Activated naive CD4-positive, alpha-beta T cell treated with anti-CD3 and anti-CD28 coated beads, Interleukin-2, amount 10 ng/mL, durations not matched to agents 7 days and 5 days (primary cell): ENCODE results near the gene GRHL3.
"Not testable (repeated sequence)": the region's sequence is repeated elsewhere in the genome, so short reads cannot be mapped to it uniquely, and the experiment has no call there.

Experiments used
- CTCF ChIA-PET: fragments of 350-600 bp; sonication (Branson Sonifier 250); formaldehyde crosslinking; loops from one replicate; lab custom pipeline; 2021; ENCODE audit warnings: antibody characterized with exemption; lab: Charles Lee
- DNase-seq: peaks from one replicate; pipeline ENCODE4 v3.0.0-alpha.2; 2020
- H3K27ac Mint-ChIP-seq: one replicate; pipeline ENCODE4 v1.8.0; 2021; ENCODE audit warnings: mild to moderate bottlenecking, moderate library complexity, mixed read lengths
- H3K27me3 Mint-ChIP-seq: one replicate; pipeline ENCODE4 v1.8.0; 2021; ENCODE audit warnings: mild to moderate bottlenecking, mixed read lengths
- H3K36me3 Mint-ChIP-seq: one replicate; pipeline ENCODE4 v1.8.0; 2021; ENCODE audit warnings: mixed read lengths
- H3K4me1 Mint-ChIP-seq: one replicate; pipeline ENCODE4 v1.8.0; 2021; ENCODE audit warnings: mixed read lengths
- H3K4me3 Mint-ChIP-seq: one replicate; pipeline ENCODE4 v1.8.0; 2021; ENCODE audit warnings: mild to moderate bottlenecking, moderate library complexity, mixed read lengths
- H3K9me3 Mint-ChIP-seq: one replicate; pipeline ENCODE4 v1.8.0; 2021; ENCODE audit warnings: mixed read lengths

Gene GRHL3

DNA sequence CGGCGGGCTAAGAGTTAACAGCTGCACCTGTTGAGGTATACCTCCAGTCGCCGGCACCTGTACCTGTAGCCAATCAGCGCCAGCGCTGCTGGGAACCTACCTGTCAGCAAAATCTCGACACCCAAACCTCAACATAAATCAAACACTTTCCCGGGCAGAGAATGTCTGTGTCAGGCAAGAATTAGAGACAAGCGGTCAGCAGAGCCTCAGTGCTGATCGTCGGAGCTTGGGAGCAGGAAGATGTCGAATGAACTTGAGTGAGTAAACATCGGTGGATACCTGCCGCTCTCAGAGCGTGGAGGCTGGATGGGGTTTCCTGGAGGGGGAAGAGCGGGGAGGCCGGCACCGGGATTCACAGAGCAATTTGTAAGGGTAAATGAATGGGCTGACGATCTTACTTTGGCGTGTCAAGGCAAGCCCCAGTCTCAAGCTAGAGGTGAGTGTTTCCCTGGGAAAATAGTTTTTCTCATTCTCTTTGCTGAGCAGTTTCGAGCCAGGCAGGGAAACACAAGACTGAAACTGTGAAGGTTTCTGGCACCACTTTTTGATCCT lies at the start of gene GRHL3:
Gene GRHL3, plus strand, starts transcription at position 46 of the 552 bp plus-strand sequence. Its CDS starts 195 bp downstream, at position 241.
- Mint-ChIP-seq H3K27ac (no peak within 1 kb of the TSS), H3K4me3 (no peak within 1 kb of the TSS), H3K36me3 (no peaks in the 10 kb centered on the region), H3K9me3 (no peaks in the 10 kb centered on the region), H3K4me1 (peaks cover 48% of the 10 kb centered on the region), H3K27me3 (peaks cover 97% of the 10 kb centered on the region)
- no peak for DNase-seq
- CTCF ChIA-PET = interaction anchor here (0.6 to 1.7 kb wide), 5 partner anchors 29 to 74 kb away, joined by 3 to 6 read pairs (median 3); no protein-coding TSS in a partner anchor

- not testable (repeated sequence) for H3K36me3 Mint-ChIP-seq
- peaks cover 49% of the 10 kb centered on the region for H3K27me3 Mint-ChIP-seq
Measured at GRCh38 chr1:24274203-24275103, 44.7 kb upstream of the GRHL3 start.

GRCh38 chr1:24275104-24275410 lies 44.1 kb upstream of the GRHL3 start:
- Mint-ChIP-seq H3K4me1 (peaks cover 14% of the 10 kb centered on the region), H3K27ac (no peak overlapping the region), H3K27me3 (peaks cover 49% of the 10 kb centered on the region), H3K4me3 (no peak overlapping the region), H3K36me3 (peaks cover 1% of the 10 kb centered on the region), H3K9me3 (peaks cover 10% of the 10 kb centered on the region)
- CTCF ChIA-PET = interaction anchor here (1.3 kb wide), 1 partner anchor 76 kb away, joined by 3 read pairs; no protein-coding TSS in a partner anchor
- DNase-seq = no peak

More at GRCh38 chr1:24274203-24275103, 44.7 kb upstream of the GRHL3 start:
- Mint-ChIP-seq H3K9me3 (peaks cover 10% of the 10 kb centered on the region), H3K4me1 (peaks cover 14% of the 10 kb centered on the region)
- H3K27ac Mint-ChIP-seq, CTCF ChIA-PET, H3K4me3 Mint-ChIP-seq, DNase-seq: not testable (repeated sequence)

GRCh38 chr1:24275510-24275909 lies 43.6 kb upstream of the GRHL3 start:
- H3K27me3 Mint-ChIP-seq = peaks cover 49% of the 10 kb centered on the region
- H3K36me3 Mint-ChIP-seq = peaks cover 1% of the 10 kb centered on the region
- no peak overlapping the region for H3K4me3 Mint-ChIP-seq
- peaks cover 14% of the 10 kb centered on the region for H3K4me1 Mint-ChIP-seq
- CTCF ChIA-PET = interaction anchor here (1.3 to 3.6 kb wide), 3 partner anchors 8 to 116 kb away, joined by 3 to 20 read pairs (median 3); no protein-coding TSS in a partner anchor
- peaks cover 10% of the 10 kb centered on the region for H3K9me3 Mint-ChIP-seq
- no peak for DNase-seq
- no peak overlapping the region for H3K27ac Mint-ChIP-seq

DNA sequence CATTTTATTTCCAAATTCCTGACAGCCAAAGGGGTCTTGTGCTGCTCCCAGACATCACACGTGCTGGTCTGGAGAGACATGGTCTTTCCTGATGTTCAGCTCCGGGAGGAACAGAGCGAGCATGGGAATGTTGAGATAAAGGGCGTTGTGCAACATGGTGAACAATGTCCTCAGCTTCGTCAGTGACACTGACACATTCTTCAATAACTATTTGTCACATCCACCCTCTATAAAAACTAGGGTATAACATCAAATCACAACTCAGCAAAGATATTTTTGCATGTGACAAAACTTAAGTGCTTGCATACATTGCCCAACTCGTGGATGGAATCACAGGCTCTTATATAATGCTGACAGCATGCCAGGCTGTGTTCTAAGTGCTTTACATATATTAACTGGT lies 42.4 kb upstream of the GRHL3 start:
- Mint-ChIP-seq H3K9me3 (peaks cover 7% of the 10 kb centered on the region), H3K4me3 (no peak overlapping the region), H3K27ac (no peak overlapping the region), H3K36me3 (peaks cover 1% of the 10 kb centered on the region), H3K4me1 (peaks cover 14% of the 10 kb centered on the region), H3K27me3 (peaks cover 49% of the 10 kb centered on the region)
- CTCF ChIA-PET = interaction anchor here (1.4 to 3.6 kb wide), 4 partner anchors 10 to 115 kb away, joined by 3 to 20 read pairs (median 8); no protein-coding TSS in a partner anchor
- DNase-seq = no peak

DNA sequence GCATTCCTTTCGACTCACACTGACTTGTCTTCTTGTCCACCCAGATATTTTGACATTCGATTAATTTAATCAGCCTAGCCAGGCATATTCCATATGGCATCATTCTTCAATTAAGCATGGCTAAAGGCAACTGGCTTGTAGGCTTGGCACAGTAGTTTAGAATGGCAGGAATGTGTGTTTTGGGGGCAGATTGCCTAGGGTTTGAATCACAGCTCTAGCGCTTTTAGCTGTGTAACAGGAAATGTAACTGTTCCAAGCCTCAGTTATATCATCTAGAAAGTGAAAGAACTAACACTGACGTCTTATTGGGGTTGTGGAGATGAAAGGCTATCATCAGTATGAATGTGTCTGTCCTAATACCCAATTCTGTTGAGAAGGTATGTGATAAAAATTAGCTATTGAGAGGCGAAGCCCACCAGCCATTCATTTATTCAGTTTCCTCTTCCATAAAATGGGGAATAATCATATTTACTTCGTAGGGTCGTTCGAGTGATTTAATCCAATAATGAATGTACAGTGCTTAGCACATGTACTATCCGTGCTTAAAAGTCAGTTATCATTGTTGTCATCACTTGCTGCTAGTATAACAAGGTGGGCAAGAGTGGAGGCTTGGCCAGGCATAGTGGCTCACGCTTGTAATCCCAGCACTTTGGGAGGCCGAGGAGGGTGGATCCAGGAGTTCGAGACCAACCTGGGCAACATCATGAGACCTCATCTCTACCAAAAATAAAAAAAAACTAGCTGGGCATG lies 41.6 kb upstream of the GRHL3 start:
- Mint-ChIP-seq H3K27me3 (peaks cover 46% of the 10 kb centered on the region), H3K27ac (no peak overlapping the region), H3K36me3 (peaks cover 1% of the 10 kb centered on the region), H3K9me3 (peaks cover 5% of the 10 kb centered on the region), H3K4me3 (no peak overlapping the region), H3K4me1 (peaks cover 14% of the 10 kb centered on the region)
- CTCF ChIA-PET = interaction anchor here (1.0 to 3.6 kb wide), 5 partner anchors 14 to 127 kb away, joined by 3 to 20 read pairs (median 5); no protein-coding TSS in a partner anchor
- no peak for DNase-seq

GRCh38 chr1:24278726-24279125 lies 40.4 kb upstream of the GRHL3 start:
- Mint-ChIP-seq H3K4me3 (no peak overlapping the region), H3K9me3 (no peaks in the 10 kb centered on the region), H3K27ac (no peak overlapping the region), H3K4me1 (peaks cover 14% of the 10 kb centered on the region), H3K36me3 (no peaks in the 10 kb centered on the region), H3K27me3 (peaks cover 44% of the 10 kb centered on the region)
- DNase-seq = no peak
- CTCF ChIA-PET = interaction anchor here (1.0 to 3.6 kb wide), 3 partner anchors 77 to 113 kb away, joined by 3 to 20 read pairs (median 11); no protein-coding TSS in a partner anchor

DNA sequence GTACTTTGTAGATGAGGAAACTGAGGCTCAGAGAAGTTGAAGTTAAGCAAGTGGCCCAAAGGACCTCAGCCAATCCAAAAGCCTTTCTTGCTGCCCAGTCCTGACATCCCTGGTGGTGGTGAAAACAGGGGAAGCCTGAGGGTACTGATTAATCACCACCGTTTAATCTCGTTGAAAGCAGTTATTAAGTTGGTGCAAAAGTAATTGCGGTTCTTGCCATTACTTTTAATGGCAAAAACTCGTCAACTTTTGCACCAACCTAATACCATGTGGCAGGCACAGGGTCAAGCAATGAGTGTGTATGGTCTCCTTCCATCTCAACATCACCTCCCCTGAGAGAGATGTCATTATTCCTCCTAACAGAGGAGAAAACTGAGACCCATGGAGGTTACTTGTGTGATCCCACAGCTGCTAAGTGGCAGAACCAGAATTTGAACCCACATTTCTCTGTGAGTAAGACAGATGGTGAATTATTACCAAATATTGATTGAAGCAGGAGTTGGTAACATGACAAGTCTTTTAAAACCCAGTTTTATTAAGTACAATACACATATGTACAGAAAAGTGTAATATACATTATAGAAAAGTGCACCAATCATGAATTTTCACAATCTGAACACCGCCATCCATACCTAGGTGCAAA lies 39.4 kb upstream of the GRHL3 start:
- no peak for DNase-seq
- no peak overlapping the region for H3K4me3 Mint-ChIP-seq
- H3K27me3 Mint-ChIP-seq = peaks cover 40% of the 10 kb centered on the region
- H3K36me3 Mint-ChIP-seq = no peaks in the 10 kb centered on the region
- CTCF ChIA-PET = interaction anchor here (1.0 kb wide), 1 partner anchor 85 kb away, joined by 3 read pairs; no protein-coding TSS in a partner anchor
- H3K9me3 Mint-ChIP-seq = no peaks in the 10 kb centered on the region
- no peak overlapping the region for H3K27ac Mint-ChIP-seq
- peaks cover 14% of the 10 kb centered on the region for H3K4me1 Mint-ChIP-seq

- Mint-ChIP-seq H3K27me3 (peaks cover 31% of the 10 kb centered on the region), H3K36me3 (no peaks in the 10 kb centered on the region), H3K4me3 (no peak overlapping the region), H3K27ac (no peak overlapping the region), H3K9me3 (no peaks in the 10 kb centered on the region), H3K4me1 (peaks cover 13% of the 10 kb centered on the region)
- DNase-seq = no peak
- CTCF ChIA-PET = no interaction called here
Measured at GRCh38 chr1:24281591-24281990, 37.6 kb upstream of the GRHL3 start.

DNA sequence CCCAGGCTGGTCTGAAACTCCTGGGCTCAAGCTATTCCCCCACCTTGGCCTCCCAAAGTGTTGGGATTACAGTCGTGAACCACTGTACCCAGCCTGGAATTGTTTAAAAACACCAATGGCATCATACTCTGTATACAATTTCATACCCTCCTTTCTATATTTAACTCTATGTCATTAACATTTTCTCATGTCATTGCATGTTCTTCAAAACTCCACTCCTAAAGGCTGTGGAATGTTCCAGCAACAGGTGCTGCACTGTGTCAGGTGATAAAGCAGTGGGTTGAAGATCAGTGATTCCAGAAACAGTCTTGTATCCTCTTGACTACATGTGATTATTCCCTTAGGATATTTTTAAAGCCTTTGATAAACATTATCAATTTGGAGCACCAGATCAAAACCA lies 36.7 kb upstream of the GRHL3 start:
- no peak overlapping the region for H3K4me3 Mint-ChIP-seq
- no peaks in the 10 kb centered on the region for H3K9me3 Mint-ChIP-seq
- H3K36me3 Mint-ChIP-seq = no peaks in the 10 kb centered on the region
- H3K27me3 Mint-ChIP-seq = peaks cover 36% of the 10 kb centered on the region
- H3K27ac Mint-ChIP-seq = no peak overlapping the region
- H3K4me1 Mint-ChIP-seq = peaks cover 7% of the 10 kb centered on the region
- CTCF ChIA-PET = no interaction called here
- no peak for DNase-seq

- no peak overlapping the region for H3K27ac Mint-ChIP-seq
- CTCF ChIA-PET = interaction anchor here (1.1 kb wide), 1 partner anchor 108 kb away, joined by 3 read pairs; no protein-coding TSS in a partner anchor
- no peaks in the 10 kb centered on the region for H3K36me3 Mint-ChIP-seq
- H3K4me3 Mint-ChIP-seq = no peak overlapping the region
- H3K9me3 Mint-ChIP-seq = no peaks in the 10 kb centered on the region
- peaks cover 36% of the 10 kb centered on the region for H3K27me3 Mint-ChIP-seq
- no peaks in the 10 kb centered on the region for H3K4me1 Mint-ChIP-seq
- no peak for DNase-seq
Measured at GRCh38 chr1:24283326-24284155, 35.6 kb upstream of the GRHL3 start.

GRCh38 chr1:24284156-24284471 lies 35.0 kb upstream of the GRHL3 start:
- peaks cover 33% of the 10 kb centered on the region for H3K27me3 Mint-ChIP-seq
- no peaks in the 10 kb centered on the region for H3K9me3 Mint-ChIP-seq
- no peak overlapping the region for H3K4me3 Mint-ChIP-seq
- CTCF ChIA-PET = interaction anchor here (1.1 kb wide), 1 partner anchor 107 kb away, joined by 3 read pairs; no protein-coding TSS in a partner anchor
- H3K4me1 Mint-ChIP-seq = no peaks in the 10 kb centered on the region
- H3K36me3 Mint-ChIP-seq = no peaks in the 10 kb centered on the region
- DNase-seq = no peak
- no peak overlapping the region for H3K27ac Mint-ChIP-seq

- Mint-ChIP-seq H3K27me3 (peaks cover 33% of the 10 kb centered on the region), H3K27ac (no peak overlapping the region), H3K9me3 (no peaks in the 10 kb centered on the region), H3K36me3 (no peaks in the 10 kb centered on the region), H3K4me3 (no peak overlapping the region), H3K4me1 (no peaks in the 10 kb centered on the region)
- no peak for DNase-seq
- CTCF ChIA-PET = no interaction called here
Measured at GRCh38 chr1:24285231-24285630, 33.9 kb upstream of the GRHL3 start.
